Measurements from ENCODE around the gene GRID2. TPM values are rescaled to one million over a fixed set of nuclear protein-coding genes. Genes with fewer than 3 reads are reported as not detected.

GRID2 gene
- total and polyA plus RNA-seq, 2 donors (not counting 1 experiment from before 2014, with no cell fraction given): under 0.01 to 0.02 TPM

DNA sequence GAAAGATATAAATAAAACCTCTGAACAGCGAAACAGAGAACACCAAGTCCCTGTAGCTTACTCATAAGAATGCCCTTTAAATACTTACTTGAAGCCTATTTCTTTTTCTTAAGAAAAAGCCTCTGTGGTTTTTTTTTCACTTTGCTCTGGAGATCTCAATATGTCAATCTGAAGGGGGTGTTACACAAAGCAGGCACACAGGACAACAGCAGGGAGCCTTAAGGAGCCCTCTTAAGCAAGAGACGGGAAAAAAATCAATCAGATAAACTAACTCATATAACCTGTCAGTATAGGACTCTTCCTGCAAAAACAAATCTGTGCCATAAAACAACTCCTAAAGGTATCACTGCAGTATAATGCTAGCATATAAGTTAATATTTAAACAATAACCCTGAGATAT lies 913.7 kb downstream of the GRID2 start:
- Histone ChIP-seq H3K4me2 (ENCODE audit: extremely low read depth, insufficient read depth, low read length) (no peak overlapping the region), H3K4me3 (replicated peaks in 1 of 4; ENCODE audit: control extremely low read depth in 1 of 4, insufficient read depth in 1 of 4, low read depth in 3 of 4, low read length in 4 of 4) (no peak overlapping the region), H3K9me3 (ENCODE audit: control insufficient read depth, insufficient read depth, low read depth, low read length) (no peaks in the 10 kb centered on the region), H3K27ac (ENCODE audit: insufficient read depth, low read length) (no peak overlapping the region), H3K36me3 (ENCODE audit: control insufficient read depth, insufficient read depth, low read length) (no peaks in the 10 kb centered on the region), H3K4me1 (ENCODE audit: control insufficient read depth, extremely low read depth, insufficient read depth, low read length) (no peaks in the 10 kb centered on the region), H4K20me1 (ENCODE audit: control insufficient read depth, extremely low read depth, insufficient read depth, low read length) (no peaks in the 10 kb centered on the region), H3K9ac (ENCODE audit: insufficient read depth, low read length) (no peak overlapping the region), H2AFZ (ENCODE audit: low read length) (no peak overlapping the region), H3K79me2 (ENCODE audit: control insufficient read depth, insufficient read depth, low read length) (no peaks in the 10 kb centered on the region), H3K27me3 (ENCODE audit: control insufficient read depth, insufficient read depth, low read length) (no peaks in the 10 kb centered on the region)
- no peak for DNase-seq (ENCODE audit: low read depth in 2 of 2)
- no peak for TF ChIP-seq EZH2 (IDR thresholded peaks at IDR 0.05; ENCODE audit: low read length, missing control alignments)
- TF ChIP-seq, protein P1, sequence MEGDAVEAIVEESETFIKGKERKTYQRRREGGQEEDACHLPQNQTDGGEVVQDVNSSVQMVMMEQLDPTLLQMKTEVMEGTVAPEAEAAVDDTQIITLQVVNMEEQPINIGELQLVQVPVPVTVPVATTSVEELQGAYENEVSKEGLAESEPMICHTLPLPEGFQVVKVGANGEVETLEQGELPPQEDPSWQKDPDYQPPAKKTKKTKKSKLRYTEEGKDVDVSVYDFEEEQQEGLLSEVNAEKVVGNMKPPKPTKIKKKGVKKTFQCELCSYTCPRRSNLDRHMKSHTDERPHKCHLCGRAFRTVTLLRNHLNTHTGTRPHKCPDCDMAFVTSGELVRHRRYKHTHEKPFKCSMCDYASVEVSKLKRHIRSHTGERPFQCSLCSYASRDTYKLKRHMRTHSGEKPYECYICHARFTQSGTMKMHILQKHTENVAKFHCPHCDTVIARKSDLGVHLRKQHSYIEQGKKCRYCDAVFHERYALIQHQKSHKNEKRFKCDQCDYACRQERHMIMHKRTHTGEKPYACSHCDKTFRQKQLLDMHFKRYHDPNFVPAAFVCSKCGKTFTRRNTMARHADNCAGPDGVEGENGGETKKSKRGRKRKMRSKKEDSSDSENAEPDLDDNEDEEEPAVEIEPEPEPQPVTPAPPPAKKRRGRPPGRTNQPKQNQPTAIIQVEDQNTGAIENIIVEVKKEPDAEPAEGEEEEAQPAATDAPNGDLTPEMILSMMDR (conservative IDR thresholded peaks at IDR 0.05 in 1 of 2, IDR thresholded peaks at IDR 0.05 in 1 of 2; ENCODE audit: low read depth in 1 of 2, low read length in 2 of 2): no peak

DNA sequence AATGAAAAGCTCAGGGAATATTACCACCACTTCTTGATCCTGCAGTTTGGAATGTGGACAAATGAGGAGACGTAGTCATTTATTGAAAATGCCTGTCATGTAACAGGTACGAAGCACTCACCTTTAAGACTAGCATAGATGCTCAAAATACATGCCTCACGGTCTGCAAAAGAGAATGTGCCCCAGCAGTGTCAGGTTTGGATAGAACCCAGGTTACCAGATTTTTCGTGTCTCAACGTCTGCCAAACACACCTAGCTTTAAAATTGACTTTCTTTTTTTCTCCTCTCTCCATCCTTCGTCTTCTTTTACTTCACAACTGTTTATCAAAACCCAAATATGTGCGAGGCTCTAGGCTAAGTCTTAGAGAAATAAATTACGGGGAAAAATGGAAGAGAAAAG lies 918.0 kb downstream of the GRID2 start:
- no peak for DNase-seq (ENCODE audit: low read depth in 2 of 2)
- Histone ChIP-seq H3K27me3 (ENCODE audit: control insufficient read depth, insufficient read depth, low read length) (no peaks in the 10 kb centered on the region), H3K9me3 (ENCODE audit: control insufficient read depth, insufficient read depth, low read depth, low read length) (no peaks in the 10 kb centered on the region), H3K36me3 (ENCODE audit: control insufficient read depth, insufficient read depth, low read length) (no peaks in the 10 kb centered on the region), H3K27ac (ENCODE audit: insufficient read depth, low read length) (no peak overlapping the region), H2AFZ (ENCODE audit: low read length) (no peak overlapping the region), H3K4me2 (ENCODE audit: extremely low read depth, insufficient read depth, low read length) (no peak overlapping the region), H3K4me1 (ENCODE audit: control insufficient read depth, extremely low read depth, insufficient read depth, low read length) (no peaks in the 10 kb centered on the region), H3K9ac (ENCODE audit: insufficient read depth, low read length) (no peak overlapping the region), H3K4me3 (replicated peaks in 1 of 4; ENCODE audit: control extremely low read depth in 1 of 4, insufficient read depth in 1 of 4, low read depth in 3 of 4, low read length in 4 of 4) (no peak overlapping the region), H4K20me1 (ENCODE audit: control insufficient read depth, extremely low read depth, insufficient read depth, low read length) (no peaks in the 10 kb centered on the region), H3K79me2 (ENCODE audit: control insufficient read depth, insufficient read depth, low read length) (no peaks in the 10 kb centered on the region)
- TF ChIP-seq EZH2 (IDR thresholded peaks at IDR 0.05; ENCODE audit: low read length, missing control alignments): no peak
- TF ChIP-seq, protein P1 (conservative IDR thresholded peaks at IDR 0.05 in 1 of 2, IDR thresholded peaks at IDR 0.05 in 1 of 2; ENCODE audit: low read depth in 1 of 2, low read length in 2 of 2): no peak

DNA sequence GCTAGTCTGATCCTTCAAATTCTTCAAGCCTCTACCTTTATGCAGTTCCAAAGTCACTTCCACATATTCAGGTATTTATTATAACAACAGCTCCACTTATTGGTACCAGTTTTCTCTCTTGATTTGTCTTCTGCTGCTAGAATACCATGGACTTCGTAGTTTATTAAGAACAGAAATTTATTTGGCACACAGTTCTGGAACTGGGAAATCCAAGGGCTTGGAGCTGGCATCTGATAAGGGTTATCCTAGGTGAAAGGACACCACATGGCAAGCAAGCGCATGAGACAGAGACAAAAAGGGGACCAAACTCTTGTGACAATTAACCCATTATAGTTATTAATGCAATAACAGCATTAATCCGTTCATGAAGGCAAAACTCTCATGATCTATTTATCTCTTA lies 924.3 kb downstream of the GRID2 start:
- Histone ChIP-seq H3K4me3 (replicated peaks in 1 of 4; ENCODE audit: control extremely low read depth in 1 of 4, insufficient read depth in 1 of 4, low read depth in 3 of 4, low read length in 4 of 4) (no peak overlapping the region), H3K79me2 (ENCODE audit: control insufficient read depth, insufficient read depth, low read length) (no peaks in the 10 kb centered on the region), H3K9me3 (ENCODE audit: control insufficient read depth, insufficient read depth, low read depth, low read length) (no peaks in the 10 kb centered on the region), H3K27me3 (ENCODE audit: control insufficient read depth, insufficient read depth, low read length) (no peaks in the 10 kb centered on the region), H3K27ac (ENCODE audit: insufficient read depth, low read length) (no peak overlapping the region), H3K4me2 (ENCODE audit: extremely low read depth, insufficient read depth, low read length) (no peak overlapping the region), H3K4me1 (ENCODE audit: control insufficient read depth, extremely low read depth, insufficient read depth, low read length) (no peaks in the 10 kb centered on the region), H3K36me3 (ENCODE audit: control insufficient read depth, insufficient read depth, low read length) (no peaks in the 10 kb centered on the region), H3K9ac (ENCODE audit: insufficient read depth, low read length) (no peak overlapping the region), H2AFZ (ENCODE audit: low read length) (no peak overlapping the region), H4K20me1 (ENCODE audit: control insufficient read depth, extremely low read depth, insufficient read depth, low read length) (no peaks in the 10 kb centered on the region)
- DNase-seq (ENCODE audit: low read depth in 2 of 2): no peak
- no peak for TF ChIP-seq EZH2 (IDR thresholded peaks at IDR 0.05; ENCODE audit: low read length, missing control alignments)
- TF ChIP-seq, protein P1 (conservative IDR thresholded peaks at IDR 0.05 in 1 of 2, IDR thresholded peaks at IDR 0.05 in 1 of 2; ENCODE audit: low read depth in 1 of 2, low read length in 2 of 2): no peak

Measured in fibroblast of lung (primary cell).